ENCODE data around the gene MED12. TPM values are rescaled to one million over a fixed set of nuclear protein-coding genes. Genes with fewer than 3 reads are reported as not detected.

MED12 gene
- total and polyA plus RNA-seq, 10 of the 15 experiments (the other 5 are each of a cell fraction or from before 2014, with no cell fraction given), result 0.68 to 28.5 (median 13.7) TPM

DNA sequence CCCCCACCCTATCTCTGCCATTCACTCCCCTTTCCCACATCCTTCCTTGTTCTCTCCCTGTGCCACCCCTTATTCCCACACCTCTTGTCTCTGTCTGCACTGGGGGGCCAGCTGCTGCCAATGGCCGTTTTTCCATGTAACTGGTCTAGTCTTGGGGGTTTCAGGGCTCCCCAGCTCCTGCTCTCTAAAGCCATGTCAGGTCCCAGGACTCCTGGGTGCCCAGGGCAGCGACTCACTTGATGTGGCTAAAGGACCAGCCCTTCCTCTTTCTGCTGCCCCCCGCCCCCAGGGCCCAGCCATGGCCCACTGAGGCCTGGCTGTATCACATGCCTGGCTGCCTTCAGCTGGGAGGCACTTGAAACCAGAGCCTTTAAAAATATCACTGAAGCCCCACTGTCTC, 36.2 kb downstream of the MED12 start:
- Histone ChIP-seq H4K20me1 (ENCODE audit: control insufficient read depth, insufficient read depth) (no peaks in the 10 kb centered on the region), H3K9me3 (replicated peaks; ENCODE audit: control insufficient read depth, insufficient read depth, low read length) (no peaks in the 10 kb centered on the region), H3K4me1 (ENCODE audit: control insufficient read depth, insufficient read depth, low read length) (no peaks in the 10 kb centered on the region), H3K27me3 (replicated peaks in 1 of 2; ENCODE audit: control insufficient read depth in 2 of 2, insufficient read depth in 2 of 2, low read length in 1 of 2) (no peaks in the 10 kb centered on the region), H3K36me3 (ENCODE audit: control insufficient read depth in 2 of 2, insufficient read depth in 2 of 2, low read length in 1 of 2) (no peaks in the 10 kb centered on the region), H3K79me2 (ENCODE audit: control insufficient read depth, insufficient read depth, low read length) (no peaks in the 10 kb centered on the region), H3K4me2 (ENCODE audit: control insufficient read depth, insufficient read depth) (no peak overlapping the region), H3K4me3 (no peak overlapping the region), H3K9ac (ENCODE audit: control insufficient read depth, insufficient read depth, low read length) (no peak overlapping the region), H3K27ac (ENCODE audit: control insufficient read depth, insufficient read depth) (no peak overlapping the region), H2AFZ (ENCODE audit: control insufficient read depth, low read depth, low read length) (no peak overlapping the region)
- no peak for FAIRE-seq
- no peak for DNase-seq (ENCODE audit: low read depth, low spot score)
- intact Hi-C loops (cut with micrococcal nuclease; ENCODE audit: unreplicated experiment) (no loop called here), in situ Hi-C loops (cut with MboI) (no loop called here)
- POLR2A ChIA-PET, result no interaction called here
- CTCF ChIA-PET, result no interaction called here
- RAD21 ChIA-PET (ENCODE audit: unreplicated experiment), result no interaction called here
- SMC1A ChIA-PET (ENCODE audit: uncharacterized antibody, unreplicated experiment), result no interaction called here
- no TSS peak for BruUV-seq (replicated peaks)
- no peak for ATAC-seq
- WGBS (ENCODE audit: insufficient coverage, insufficient replicate concordance, low lambda C conversion rate, missing lambda C conversion rate), result 3% methylated on average over 3 of the region's 3 CpGs
- TF ChIP-seq, protein P1, sequence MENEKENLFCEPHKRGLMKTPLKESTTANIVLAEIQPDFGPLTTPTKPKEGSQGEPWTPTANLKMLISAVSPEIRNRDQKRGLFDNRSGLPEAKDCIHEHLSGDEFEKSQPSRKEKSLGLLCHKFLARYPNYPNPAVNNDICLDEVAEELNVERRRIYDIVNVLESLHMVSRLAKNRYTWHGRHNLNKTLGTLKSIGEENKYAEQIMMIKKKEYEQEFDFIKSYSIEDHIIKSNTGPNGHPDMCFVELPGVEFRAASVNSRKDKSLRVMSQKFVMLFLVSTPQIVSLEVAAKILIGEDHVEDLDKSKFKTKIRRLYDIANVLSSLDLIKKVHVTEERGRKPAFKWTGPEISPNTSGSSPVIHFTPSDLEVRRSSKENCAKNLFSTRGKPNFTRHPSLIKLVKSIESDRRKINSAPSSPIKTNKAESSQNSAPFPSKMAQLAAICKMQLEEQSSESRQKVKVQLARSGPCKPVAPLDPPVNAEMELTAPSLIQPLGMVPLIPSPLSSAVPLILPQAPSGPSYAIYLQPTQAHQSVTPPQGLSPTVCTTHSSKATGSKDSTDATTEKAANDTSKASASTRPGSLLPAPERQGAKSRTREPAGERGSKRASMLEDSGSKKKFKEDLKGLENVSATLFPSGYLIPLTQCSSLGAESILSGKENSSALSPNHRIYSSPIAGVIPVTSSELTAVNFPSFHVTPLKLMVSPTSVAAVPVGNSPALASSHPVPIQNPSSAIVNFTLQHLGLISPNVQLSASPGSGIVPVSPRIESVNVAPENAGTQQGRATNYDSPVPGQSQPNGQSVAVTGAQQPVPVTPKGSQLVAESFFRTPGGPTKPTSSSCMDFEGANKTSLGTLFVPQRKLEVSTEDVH (IDR thresholded peaks at IDR 0.05; ENCODE audit: low read depth, partially characterized antibody), result no peak
- TF ChIP-seq ZZZ3 (IDR thresholded peaks at IDR 0.05; ENCODE audit: control insufficient read depth, insufficient read length, low read depth), result no peak
- TF ChIP-seq EED (IDR thresholded peaks at IDR 0.05; ENCODE audit: low read depth), result no peak
- TF ChIP-seq NKRF (conservative IDR thresholded peaks at IDR 0.05), result no peak
- TF ChIP-seq NRF1 (conservative IDR thresholded peaks at IDR 0.05; ENCODE audit: low read depth, low read length), result no peak
- no peak for TF ChIP-seq PKNOX1 (IDR thresholded peaks at IDR 0.05)
- TF ChIP-seq FOS (IDR thresholded peaks at IDR 0.05; ENCODE audit: borderline replicate concordance, extremely low read depth, insufficient read length), result no peak
- TF ChIP-seq NR2F1 (conservative IDR thresholded peaks at IDR 0.05), result no peak
- no peak for TF ChIP-seq CREM (IDR thresholded peaks at IDR 0.05; ENCODE audit: low read depth)
- no peak for TF ChIP-seq SREBF2 (IDR thresholded peaks at IDR 0.05; ENCODE audit: low read length)
- TF ChIP-seq CTCF (IDR thresholded peaks at IDR 0.05 in 2 of 3, conservative IDR thresholded peaks at IDR 0.05 in 1 of 3; ENCODE audit: control insufficient read depth in 2 of 3, extremely low read depth in 1 of 3, insufficient read depth in 1 of 3, low read depth in 3 of 3, low read length in 3 of 3), result no peak
- TF ChIP-seq ZNF687 (IDR thresholded peaks at IDR 0.05), result no peak
- TF ChIP-seq RUNX3 (IDR thresholded peaks at IDR 0.05; ENCODE audit: low read length), result no peak
